Hematopoietic multipotent progenitor cell treated with erythropoietin and hydrocortisone succinate and interleukin-3 and kit ligand, for 4 days (in vitro differentiated cells): ENCODE measurements around the gene PRKN.

ENCODE experiments used
- DNase-seq: peaks from one replicate; pipeline ENCODE4 v3.0.0-alpha.2; 2015

Gene PRKN

DNA sequence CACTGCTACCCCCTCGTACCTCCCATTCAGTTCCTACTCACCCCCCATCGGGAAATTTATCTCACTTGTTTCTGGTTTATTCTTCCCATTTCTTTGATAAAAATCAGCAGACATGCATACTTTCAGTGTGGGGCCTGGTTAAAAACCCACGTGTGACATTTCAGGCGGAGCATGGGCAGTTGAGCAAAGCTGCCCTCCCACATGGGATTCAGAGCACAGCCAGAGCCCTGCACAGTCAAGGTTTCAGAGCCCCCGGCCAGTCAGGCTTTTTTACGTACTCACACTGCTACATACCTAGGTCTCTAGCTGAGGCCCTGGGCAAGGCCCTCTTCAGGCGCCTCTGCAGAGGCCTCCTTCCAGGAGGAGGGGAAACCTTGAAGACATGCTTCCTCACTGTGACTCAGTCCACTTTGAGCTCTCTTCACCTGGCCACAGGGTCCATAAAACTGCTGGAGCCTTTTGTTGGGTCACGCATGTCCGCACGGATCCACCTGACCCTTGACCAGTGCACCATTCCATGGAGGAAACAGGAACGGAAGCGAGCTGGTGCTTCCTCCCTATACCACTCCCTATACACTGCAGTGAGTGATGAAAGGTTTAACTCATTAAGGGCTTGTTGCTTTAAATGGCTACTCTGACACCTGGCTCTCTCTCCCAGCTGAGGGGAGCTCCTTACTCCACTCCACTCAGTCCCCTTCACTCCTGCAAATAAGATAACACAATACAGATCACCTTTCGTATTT is 713.3 kb downstream of the PRKN start:
- DNase-seq, result no peak

GRCh38 chr6:162005372-162005771 is 722.2 kb downstream of the PRKN start:
- DNase-seq, result no peak

DNA sequence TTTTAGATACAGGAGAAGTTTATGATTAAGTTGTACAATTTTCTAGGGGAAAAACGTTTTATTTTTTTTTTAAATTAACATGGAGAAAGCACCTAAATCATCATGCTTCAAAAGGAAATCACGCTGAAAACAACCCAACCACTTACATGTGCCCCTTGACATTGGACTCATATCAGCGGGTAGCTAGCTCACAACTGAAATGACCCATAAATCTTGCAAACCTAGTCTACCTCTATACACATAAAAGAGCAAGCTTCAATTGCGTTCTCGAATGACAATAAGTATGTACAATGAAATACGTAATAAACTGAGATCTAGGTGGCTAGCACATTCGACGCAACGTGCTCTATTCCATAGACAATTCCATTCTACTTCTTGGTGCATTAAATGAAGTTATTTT is 730.8 kb downstream of the PRKN start:
- DNase-seq, result no peak

GRCh38 chr6:161985876-161986423 is 741.6 kb downstream of the PRKN start:
- no peak for DNase-seq

DNA sequence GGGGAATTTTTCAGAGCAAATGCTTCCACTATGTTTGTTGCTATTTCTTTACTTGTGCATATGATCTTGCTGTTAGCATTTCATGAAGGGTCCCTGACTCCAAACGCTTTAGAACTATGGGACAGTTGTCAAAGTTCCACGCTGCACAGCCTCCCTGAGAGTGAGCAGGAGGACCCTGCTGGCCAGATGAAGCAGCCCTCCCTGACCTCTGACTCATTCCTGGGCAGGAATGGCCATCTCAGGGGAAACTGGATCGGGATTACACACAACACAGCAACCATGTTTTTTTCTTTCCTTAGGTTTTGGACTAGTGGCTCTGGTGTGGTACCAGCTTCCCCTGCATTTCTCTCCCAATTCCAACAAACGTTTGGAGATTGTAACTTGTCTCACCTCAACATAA is 742.9 kb downstream of the PRKN start:
- no peak for DNase-seq

GRCh38 chr6:161976553-161976952 is 751.0 kb downstream of the PRKN start:
- DNase-seq, result no peak

DNA sequence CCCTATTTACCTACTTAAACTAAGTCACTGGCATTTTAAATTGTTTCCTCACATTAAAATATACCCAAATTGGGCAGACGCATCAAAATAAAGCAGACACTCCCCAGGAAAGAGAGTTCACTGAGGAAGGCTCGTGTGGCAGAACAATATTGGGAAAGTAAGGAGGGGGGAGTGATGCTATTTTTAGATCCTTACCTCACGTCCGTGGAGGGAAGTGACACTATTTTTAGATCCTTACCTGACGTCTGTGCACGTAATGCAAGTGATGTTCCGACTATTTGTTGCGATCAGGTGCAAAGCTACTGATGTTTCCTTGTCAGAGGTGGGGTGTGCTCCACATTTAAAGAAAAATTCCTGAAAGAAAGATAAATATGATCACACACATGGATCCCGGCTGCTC is 754.5 kb downstream of the PRKN start:
- DNase-seq, result no peak

DNA sequence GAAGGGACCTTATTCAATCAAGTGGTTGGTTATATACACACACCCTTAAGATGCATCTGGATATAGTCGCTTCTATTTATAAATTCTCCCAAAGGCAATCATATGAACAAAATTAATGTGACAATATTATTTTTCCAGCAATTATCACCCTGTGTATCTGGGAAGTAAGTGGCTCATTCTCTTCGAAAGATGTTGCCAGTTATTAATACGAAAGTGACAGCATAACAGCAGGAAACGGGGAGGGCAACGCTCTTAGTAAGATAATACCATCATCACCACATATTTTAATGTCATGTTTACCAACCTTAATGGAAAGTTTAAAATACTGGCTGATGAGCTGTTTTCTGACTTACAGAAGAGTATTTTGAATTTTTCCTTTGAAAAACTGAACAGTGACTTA is 756.5 kb downstream of the PRKN start:
- no peak for DNase-seq

- DNase-seq, result no peak
Observed at GRCh38 chr6:161963634-161964234, 763.8 kb downstream of the PRKN start.

DNA sequence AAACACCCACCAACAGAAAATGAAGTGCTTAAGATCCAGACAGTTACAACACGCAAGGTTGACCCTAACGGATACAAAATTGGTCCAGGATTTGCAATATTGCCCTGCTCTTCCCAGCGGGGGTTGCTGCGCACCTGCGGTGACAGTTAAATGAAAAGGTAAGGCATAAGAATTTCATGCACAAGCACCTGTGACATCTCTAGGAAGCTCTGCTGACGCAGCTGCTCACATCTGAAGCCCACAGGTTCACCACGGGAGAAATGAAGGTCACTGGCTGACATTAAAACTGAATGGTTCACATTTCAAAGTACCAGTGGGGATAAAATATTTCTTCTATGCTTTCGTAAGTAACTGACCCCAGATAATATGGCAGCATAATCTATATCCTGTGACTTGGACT is 764.4 kb downstream of the PRKN start:
- DNase-seq, result no peak

GRCh38 chr6:161961796-161962195 is 765.8 kb downstream of the PRKN start:
- DNase-seq, result no peak

DNA sequence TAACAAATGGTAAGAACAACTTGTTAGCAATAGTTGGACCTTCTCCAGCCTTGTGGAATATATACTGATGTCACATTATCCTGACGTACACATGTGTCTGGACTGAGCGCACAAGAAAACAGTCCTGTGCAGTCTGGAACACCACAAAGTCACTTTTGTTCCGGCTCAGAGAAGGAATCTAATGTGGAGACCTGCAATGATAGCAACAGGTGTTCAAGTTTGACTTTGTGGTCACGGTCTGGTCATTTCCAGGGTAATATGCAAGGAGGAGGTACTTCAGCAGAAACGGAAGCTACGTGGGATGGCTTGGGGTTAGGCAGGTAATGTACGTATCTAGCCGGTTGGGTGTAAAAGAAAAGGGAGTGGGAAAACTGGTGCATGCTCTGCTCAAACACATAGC is 766.5 kb downstream of the PRKN start:
- DNase-seq, result no peak

- no peak for DNase-seq
Observed at GRCh38 chr6:161959072-161959471, 768.5 kb downstream of the PRKN start.

- no peak for DNase-seq
Observed at GRCh38 chr6:161956082-161956481, 771.5 kb downstream of the PRKN start.

- no peak for DNase-seq
Observed at GRCh38 chr6:161954699-161955276, 772.8 kb downstream of the PRKN start.

DNA sequence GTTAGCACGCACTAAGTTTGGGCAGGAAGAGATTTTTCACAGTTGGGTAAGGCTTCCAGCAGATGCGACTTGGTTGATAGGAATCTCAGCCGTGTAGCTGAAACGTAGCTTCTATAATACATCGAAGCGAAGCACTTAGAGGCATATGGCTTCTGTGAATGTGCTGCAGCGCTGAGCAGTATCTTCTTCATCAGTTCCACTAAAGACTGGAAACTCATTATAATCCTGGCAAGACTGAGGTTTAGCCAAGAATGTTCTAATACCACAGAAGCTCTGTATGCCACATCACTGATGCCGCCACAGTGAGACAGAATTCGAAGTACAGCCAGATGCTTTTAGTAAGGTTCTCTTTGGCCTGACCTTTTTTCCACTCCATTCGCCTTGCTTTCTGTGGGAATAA is 773.5 kb downstream of the PRKN start:
- no peak for DNase-seq

DNA sequence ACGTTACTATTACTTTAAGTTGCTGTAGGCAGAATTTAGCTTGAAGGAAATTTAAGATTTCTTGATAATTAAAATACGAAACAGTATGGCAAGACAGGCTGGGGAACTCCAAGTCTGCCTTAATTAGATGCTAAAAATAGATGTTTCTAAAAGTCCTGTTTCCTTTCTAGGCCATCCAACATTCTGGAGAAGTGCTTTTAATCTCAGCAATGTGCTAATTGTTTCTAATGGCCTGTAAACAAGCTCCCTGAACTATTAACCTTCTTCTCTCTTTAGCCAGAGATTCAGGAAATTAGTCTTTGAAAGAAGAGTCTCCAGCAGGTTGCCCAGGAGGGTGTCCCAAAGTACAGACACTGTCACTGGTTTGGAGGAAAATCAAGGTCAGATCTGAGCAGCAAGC is 776.4 kb downstream of the PRKN start:
- DNase-seq, result no peak

DNA sequence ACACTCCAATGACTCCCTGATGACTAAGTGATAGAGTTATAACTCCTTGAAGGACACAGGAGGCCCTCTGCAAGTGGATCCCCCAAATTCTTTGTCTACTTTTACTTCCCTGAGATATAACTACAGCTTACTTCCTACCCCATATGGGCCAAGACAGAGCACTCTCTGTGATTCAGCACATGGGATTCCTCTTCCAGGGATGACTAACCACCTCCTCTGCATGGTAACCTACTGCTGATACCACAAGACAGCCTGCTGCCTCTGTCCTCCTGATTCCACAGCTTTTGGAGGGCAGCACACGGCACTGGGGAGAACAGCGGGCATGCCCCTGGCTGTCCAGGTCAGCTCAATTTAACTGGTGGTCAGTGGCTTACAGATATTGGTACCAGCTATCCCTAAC is 778.0 kb downstream of the PRKN start:
- no peak for DNase-seq

DNA sequence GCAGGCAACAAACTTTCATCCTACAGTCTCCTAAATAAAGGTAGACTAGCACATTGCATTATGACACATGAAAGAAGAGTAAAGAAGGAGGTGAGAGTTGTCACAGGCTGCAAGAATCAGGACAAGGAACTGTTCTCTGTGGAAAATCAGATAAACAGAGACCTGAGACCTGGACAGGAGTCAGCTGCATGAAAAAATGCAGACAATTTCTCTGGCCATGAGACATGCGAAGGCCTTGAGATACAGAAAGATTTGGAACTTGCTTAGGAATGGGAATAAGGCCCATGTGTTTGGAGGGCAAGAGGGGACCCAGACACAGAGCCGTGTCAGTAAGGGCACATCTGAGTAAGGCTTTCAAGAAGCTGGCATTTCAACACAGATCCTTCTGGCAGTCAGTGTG is 779.1 kb downstream of the PRKN start:
- DNase-seq, result no peak

- DNase-seq, result no peak
Observed at GRCh38 chr6:161947371-161947770, 780.2 kb downstream of the PRKN start.

DNA sequence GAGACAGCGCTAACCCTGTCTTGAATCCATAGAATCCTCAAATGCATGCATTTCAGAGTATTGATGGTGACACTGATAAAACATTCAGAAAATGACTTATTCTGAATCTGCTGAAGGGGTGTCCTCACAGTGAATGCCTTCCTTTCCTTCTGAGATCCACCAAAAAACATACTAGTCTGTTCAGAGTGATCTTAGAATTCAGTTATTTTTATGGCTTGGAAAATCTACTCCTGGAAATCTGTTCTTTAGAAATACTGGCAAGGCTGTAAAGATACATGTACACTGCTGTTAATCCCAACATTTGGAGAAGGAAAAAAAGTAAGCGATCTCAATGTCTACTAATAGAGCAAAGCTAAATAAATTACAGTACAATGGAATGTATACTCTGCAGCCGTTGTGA is 781.1 kb downstream of the PRKN start:
- DNase-seq, result no peak

DNA sequence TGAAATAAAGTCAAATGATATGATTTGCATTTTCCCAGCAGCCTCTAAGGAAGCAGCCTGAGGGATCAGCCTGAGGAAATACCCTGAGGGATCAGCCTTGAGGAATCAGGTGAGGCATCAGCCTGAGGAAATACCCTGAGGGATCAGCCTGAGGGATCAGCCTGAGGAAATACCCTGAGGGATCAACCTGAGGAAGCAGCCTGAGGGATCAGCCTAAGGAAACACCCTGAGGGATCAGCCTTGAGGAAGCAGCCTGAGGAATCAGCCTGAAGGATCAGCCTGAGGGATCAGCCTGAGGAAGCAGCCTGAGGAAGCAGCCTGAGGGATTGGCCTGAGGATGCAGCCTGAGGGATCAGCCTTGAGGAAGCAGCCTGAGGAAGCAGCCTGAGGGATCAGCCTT is 784.0 kb downstream of the PRKN start:
- no peak for DNase-seq

- no peak for DNase-seq
Observed at GRCh38 chr6:161941565-161941964, 786.0 kb downstream of the PRKN start.

DNA sequence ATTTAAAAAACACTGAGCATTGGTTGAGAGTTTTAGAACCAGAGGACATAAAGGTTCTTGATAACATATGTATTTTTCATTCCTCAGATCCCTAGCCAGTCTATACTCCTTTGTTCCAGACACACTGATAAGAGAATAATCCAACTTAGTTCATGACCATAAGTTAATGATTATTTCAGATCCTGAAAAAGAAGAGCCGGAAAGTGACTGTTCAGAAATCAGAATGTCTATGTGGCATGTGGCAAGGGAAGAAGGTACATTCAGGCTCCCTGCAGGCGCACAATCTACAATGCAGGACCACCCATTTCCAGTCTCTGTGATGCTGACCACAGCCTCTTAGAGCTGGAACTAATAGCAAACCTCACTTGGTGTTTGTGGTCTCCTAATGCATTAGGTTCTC is 787.0 kb downstream of the PRKN start:
- no peak for DNase-seq
